Germinal center (tissue), 1 donor: Measurements from ENCODE around the gene CCDC15.
"Not testable (repeated sequence)": the region's sequence is repeated elsewhere in the genome, so short reads cannot be mapped to it uniquely, and the experiment has no call there.

Experiments
- DNase-seq: peaks from one replicate; pipeline ENCODE4 v3.0.0; 2012; ENCODE audit warnings: mixed read lengths, low spot score

Gene CCDC15

GRCh38 chr11:125081098-125081798 lies 127.2 kb downstream of the CCDC15 start:
- no peak for DNase-seq

GRCh38 chr11:125082040-125082439 lies 128.0 kb downstream of the CCDC15 start:
- no peak for DNase-seq

GRCh38 chr11:125082611-125083311 lies 128.8 kb downstream of the CCDC15 start:
- no peak for DNase-seq

- no peak for DNase-seq
These were observed 129.5 kb downstream of the CCDC15 start for GRCh38 chr11:125083312-125084056.

- DNase-seq: no peak
These were observed 130.0 kb downstream of the CCDC15 start for GRCh38 chr11:125084057-125084416.

GRCh38 chr11:125084761-125085231 lies 130.8 kb downstream of the CCDC15 start:
- DNase-seq: no peak

GRCh38 chr11:125085301-125086081 lies 131.5 kb downstream of the CCDC15 start:
- no peak for DNase-seq

- no peak for DNase-seq
These were observed 132.8 kb downstream of the CCDC15 start for GRCh38 chr11:125086633-125087296.

- no peak for DNase-seq
These were observed 134.1 kb downstream of the CCDC15 start for GRCh38 chr11:125088123-125088522.

- no peak for DNase-seq
These were observed 134.8 kb downstream of the CCDC15 start for GRCh38 chr11:125088576-125089455.

- not testable (repeated sequence) for DNase-seq
These were observed 135.5 kb downstream of the CCDC15 start for GRCh38 chr11:125089481-125089880.

GRCh38 chr11:125090151-125090550 lies 136.1 kb downstream of the CCDC15 start:
- DNase-seq: not testable (repeated sequence)

- no peak for DNase-seq
These were observed 136.8 kb downstream of the CCDC15 start for GRCh38 chr11:125090816-125091215.
